H9 (cell line): Measurements from ENCODE around the gene USP37. TPM values are rescaled to one million over a fixed set of nuclear protein-coding genes. Genes with fewer than 3 reads are reported as not detected.

Experiments
- DNase-seq: peaks from one replicate; pipeline ENCODE4 v3.0.0-alpha.2; 2017
- H2AFZ ChIP-seq: one replicate; pipeline ENCODE4 v1.6.1; 2013; ENCODE audit warnings: mild to moderate bottlenecking, low read length, control low read depth, moderate library complexity
- H2AK5ac ChIP-seq: 2 replicates; pipeline ENCODE4 v1.6.1; 2013; ENCODE audit warnings: low read length, control low read depth, mixed read lengths; ENCODE audit not compliant: insufficient read length
- H2BK120ac ChIP-seq: one replicate; pipeline ENCODE4 v1.6.1; 2013; ENCODE audit warnings: low read depth, mild to moderate bottlenecking, low read length, control low read depth, inconsistent platforms; ENCODE audit not compliant: poor library complexity, severe bottlenecking
- H2BK12ac ChIP-seq: 2 replicates; pipeline ENCODE4 v1.6.1; 2013; ENCODE audit warnings: low read length, control low read depth, mixed read lengths, low read depth; ENCODE audit not compliant: insufficient read length
- H2BK15ac ChIP-seq: 2 replicates; pipeline ENCODE4 v1.6.1; 2013; ENCODE audit warnings: low read depth, low read length, control low read depth
- H2BK20ac ChIP-seq: one replicate; pipeline ENCODE4 v1.6.1; 2013; ENCODE audit warnings: low read depth, mild to moderate bottlenecking, low read length, control low read depth, inconsistent platforms; ENCODE audit not compliant: poor library complexity, severe bottlenecking
- H2BK5ac ChIP-seq: 2 replicates; pipeline ENCODE4 v1.6.1; 2013; ENCODE audit warnings: low read length, control low read depth, mixed read lengths; ENCODE audit not compliant: insufficient read length
- H3K14ac ChIP-seq: 2 replicates; pipeline ENCODE4 v1.6.1; 2013; ENCODE audit warnings: low read length, control low read depth; ENCODE audit not compliant: insufficient read depth
- H3K18ac ChIP-seq: 2 replicates; pipeline ENCODE4 v1.6.1; 2013; ENCODE audit warnings: low read depth, mild to moderate bottlenecking, mixed read lengths, low read length, control low read depth; ENCODE audit not compliant: insufficient read length
- H3K23ac ChIP-seq: 2 replicates; pipeline ENCODE4 v1.6.1; 2013; ENCODE audit warnings: low read length, control low read depth, mixed read lengths, low read depth; ENCODE audit not compliant: insufficient read length
- H3K23me2 ChIP-seq: 2 replicates; pipeline ENCODE4 v1.6.1; 2013; ENCODE audit warnings: low read depth, mild to moderate bottlenecking, mixed read lengths, low read length, control low read depth; ENCODE audit not compliant: insufficient read length, poor library complexity, severe bottlenecking
- H3K27ac ChIP-seq: 2 replicates; pipeline ENCODE4 v1.5.1; 2013; ENCODE audit warnings: low read length, control low read depth, mixed read lengths, low read depth; ENCODE audit not compliant: insufficient read length
- H3K27me3 ChIP-seq: 2 replicates; pipeline ENCODE4 v1.6.1; 2013; ENCODE audit warnings: low read length, control low read depth, inconsistent platforms; ENCODE audit not compliant: insufficient read depth
- H3K4ac ChIP-seq: 2 replicates; pipeline ENCODE4 v1.6.1; 2013; ENCODE audit warnings: low read depth, mild to moderate bottlenecking, control low read depth, inconsistent platforms, low read length, moderate library complexity
- H3K4me1 ChIP-seq: 2 replicates; pipeline ENCODE4 v1.6.1; 2013; ENCODE audit warnings: low read length, control low read depth, inconsistent platforms; ENCODE audit not compliant: insufficient read depth
- H3K4me2 ChIP-seq: 2 replicates; pipeline ENCODE4 v1.6.1; 2013; ENCODE audit warnings: low read length, control low read depth, mixed read lengths; ENCODE audit not compliant: insufficient read length, insufficient read depth
- H3K56ac ChIP-seq: 2 replicates; pipeline ENCODE4 v1.6.1; 2013; ENCODE audit warnings: low read depth, mild to moderate bottlenecking, mixed read lengths, low read length, control low read depth; ENCODE audit not compliant: insufficient read length
- H3K79me1 ChIP-seq: 2 replicates; pipeline ENCODE4 v1.6.1; 2013; ENCODE audit warnings: low read depth, mild to moderate bottlenecking, moderate library complexity, low read length, control low read depth, inconsistent platforms; ENCODE audit not compliant: insufficient read depth, poor library complexity, severe bottlenecking
- H3K79me2 ChIP-seq: 2 replicates; pipeline ENCODE4 v1.6.1; 2013; ENCODE audit warnings: low read length, control low read depth, inconsistent platforms; ENCODE audit not compliant: insufficient read depth
- H3K9ac ChIP-seq: 2 replicates; pipeline ENCODE4 v1.6.1; 2013; ENCODE audit warnings: low read length, control low read depth, mixed read lengths; ENCODE audit not compliant: insufficient read length; ENCODE audit errors: extremely low read depth
- H3K9me3 ChIP-seq: one replicate; pipeline ENCODE4 v1.6.1; 2013; ENCODE audit warnings: low read depth, low read length, inconsistent platforms; ENCODE audit not compliant: control insufficient read depth
- H3T11ph ChIP-seq: one replicate; pipeline ENCODE4 v1.6.1; 2013; ENCODE audit warnings: mild to moderate bottlenecking, low read length, control low read depth, inconsistent platforms
- H4K20me1 ChIP-seq: one replicate; pipeline ENCODE4 v1.6.1; 2013; ENCODE audit not compliant: control insufficient read depth, insufficient read length, insufficient read depth
- H4K5ac ChIP-seq: 2 replicates; pipeline ENCODE4 v1.6.1; 2013; ENCODE audit warnings: low read depth, mild to moderate bottlenecking, mixed read lengths, low read length, control low read depth; ENCODE audit not compliant: insufficient read length
- H4K8ac ChIP-seq: replicated peaks from 2 replicates; pipeline ENCODE4 v1.6.1; 2013; ENCODE audit warnings: low read length, control low read depth, mixed read lengths, low read depth; ENCODE audit not compliant: insufficient read length
- H4K91ac ChIP-seq: 2 replicates; pipeline ENCODE4 v1.6.1; 2013; ENCODE audit warnings: low read depth, mild to moderate bottlenecking, moderate library complexity, mixed read lengths, low read length, control low read depth; ENCODE audit not compliant: insufficient read length
- H3K27ac Mint-ChIP-seq, 3 experiments: 2 replicates in 2 of 3; 3 replicates in 1 of 3; pipeline ENCODE4 v1.8.0; 2020 to 2021; ENCODE audit warnings: mixed read lengths in 3 of 3, mild to moderate bottlenecking in 1 of 3, moderate library complexity in 1 of 3
- H3K27me3 Mint-ChIP-seq: 2 replicates; pipeline ENCODE4 v1.8.0; 2021; ENCODE audit warnings: low read depth, mild to moderate bottlenecking, moderate library complexity, mixed read lengths
- H3K36me3 Mint-ChIP-seq, 3 experiments: 2 replicates in 2 of 3; 3 replicates in 1 of 3; pipeline ENCODE4 v1.8.0; 2020 to 2021; ENCODE audit warnings: low read depth in 3 of 3, mixed read lengths in 3 of 3; ENCODE audit not compliant: insufficient read depth in 1 of 3
- H3K4me1 Mint-ChIP-seq, 2 experiments: 2 replicates each; pipeline ENCODE4 v1.8.0; 2020; ENCODE audit warnings: mixed read lengths in 2 of 2
- H3K4me3 Mint-ChIP-seq, 2 experiments: 2 replicates in 1 of 2; 3 replicates in 1 of 2; pipeline ENCODE4 v1.8.0; 2020 to 2021; ENCODE audit warnings: mild to moderate bottlenecking in 2 of 2, mixed read lengths in 2 of 2, moderate library complexity in 1 of 2
- H3K9me3 Mint-ChIP-seq, 2 experiments: 2 replicates in 1 of 2; 3 replicates in 1 of 2; pipeline ENCODE4 v1.8.0; 2020; ENCODE audit warnings: mild to moderate bottlenecking in 2 of 2, mixed read lengths in 2 of 2, moderate library complexity in 1 of 2
- WGBS: extraction: QIAGEN DNeasy Blood & Tissue Kit; methylation state at CpG from one replicate; pipeline ENCODE4 v1.1.7; 2013; ENCODE audit warnings: missing lambda C conversion rate, low lambda C conversion rate, mixed read lengths; ENCODE audit not compliant: insufficient read length; ENCODE audit errors: extremely low coverage; 5-methylcytosine and 5-hydroxymethylcytosine counted together
- total RNA-seq: library from RNA; stranded (reverse); gene quantifications from 2 replicates; pipeline ENCODE4 v1.2.1, GENCODE V29; 2021
- TF ChIP-seq, protein P1 (sequence below): fragments of 200-600 bp; sonication (generic); conservative IDR thresholded peaks from 3 replicates; pipeline ENCODE4 v1.8.0; 2021; ENCODE audit warnings: antibody characterized with exemption, mild to moderate bottlenecking

USP37 gene
- total RNA-seq, 1 experiment from 2014 or later: 34.9 TPM

DNA sequence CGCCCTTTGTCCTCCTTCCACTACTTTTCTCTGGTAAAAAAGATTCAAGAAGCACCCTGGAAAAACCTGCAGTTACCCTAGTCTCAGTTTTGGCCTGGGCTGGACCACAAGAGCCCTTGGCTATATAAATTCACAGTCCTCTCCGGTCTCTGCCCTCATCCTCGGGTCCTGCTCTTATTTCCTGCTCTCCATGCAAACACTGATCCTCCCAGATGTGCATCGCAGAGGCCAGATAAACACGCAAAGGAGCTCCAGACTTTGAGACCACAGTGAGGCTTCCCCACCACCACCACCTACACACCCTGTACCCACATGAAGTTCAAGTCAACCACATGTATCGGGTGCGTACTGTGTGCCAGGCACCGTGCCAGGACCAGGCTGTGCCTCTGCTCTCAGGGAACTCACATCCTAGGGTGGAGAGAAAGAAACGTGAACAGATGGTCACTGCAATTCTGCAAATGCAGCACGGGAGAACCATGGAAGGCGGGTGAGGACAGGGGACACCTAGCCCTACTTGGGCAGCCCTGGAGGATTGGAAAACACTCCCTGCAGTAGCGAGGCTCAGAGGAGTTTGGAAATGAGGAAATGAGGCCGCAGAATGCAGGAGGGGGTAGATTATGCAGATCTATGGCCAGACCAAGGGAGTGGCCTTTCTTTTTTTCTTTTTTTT lies 161.1 kb downstream of the USP37 start:
- Histone ChIP-seq H3K14ac (peak overlapping the region; percentile 51), H3K9me3 (no peaks in the 10 kb centered on the region), H3K18ac (peak overlapping the region; percentile 45), H3K4ac (no peak overlapping the region; the same call in 1 of the 2 replicates), H4K8ac (peak overlapping the region; percentile 13), H3K79me1 (no peaks in the 10 kb centered on the region), H2BK20ac (no peak overlapping the region), H2AK5ac (no peak overlapping the region), H3T11ph (no peak overlapping the region), H3K27ac (no peak overlapping the region), H2BK5ac (no peak overlapping the region), H2BK15ac (0 out of 2 replicates have a peak overlapping the region, but pooled peaks have one; percentile 13), H3K27me3 (no peaks in the 10 kb centered on the region), H3K79me2 (no peaks in the 10 kb centered on the region), H3K56ac (no peak overlapping the region), H2BK12ac (no peak overlapping the region), H3K4me1 (peaks cover 4% of the 10 kb centered on the region; the same call in 1 of the 2 replicates), H3K4me2 (peak overlapping the region; percentile 65), H3K23me2 (peaks cover 15% of the 10 kb centered on the region), H4K5ac (peak overlapping the region; percentile 21), H3K9ac (peak overlapping the region; percentile 56), H2BK120ac (no peak overlapping the region), H4K20me1 (no peaks in the 10 kb centered on the region), H3K23ac (no peak overlapping the region), H2AFZ (peak overlapping the region; percentile 58), H4K91ac (peak overlapping the region; percentile 11)
- H3K36me3 Mint-ChIP-seq: peaks cover 4 to 25% (median 22%) of the 10 kb centered on the region in 3 experiments; a peak in 6 of 7 replicates
- no peaks in the 10 kb centered on the region for H3K27me3 Mint-ChIP-seq
- TF ChIP-seq, protein P1, sequence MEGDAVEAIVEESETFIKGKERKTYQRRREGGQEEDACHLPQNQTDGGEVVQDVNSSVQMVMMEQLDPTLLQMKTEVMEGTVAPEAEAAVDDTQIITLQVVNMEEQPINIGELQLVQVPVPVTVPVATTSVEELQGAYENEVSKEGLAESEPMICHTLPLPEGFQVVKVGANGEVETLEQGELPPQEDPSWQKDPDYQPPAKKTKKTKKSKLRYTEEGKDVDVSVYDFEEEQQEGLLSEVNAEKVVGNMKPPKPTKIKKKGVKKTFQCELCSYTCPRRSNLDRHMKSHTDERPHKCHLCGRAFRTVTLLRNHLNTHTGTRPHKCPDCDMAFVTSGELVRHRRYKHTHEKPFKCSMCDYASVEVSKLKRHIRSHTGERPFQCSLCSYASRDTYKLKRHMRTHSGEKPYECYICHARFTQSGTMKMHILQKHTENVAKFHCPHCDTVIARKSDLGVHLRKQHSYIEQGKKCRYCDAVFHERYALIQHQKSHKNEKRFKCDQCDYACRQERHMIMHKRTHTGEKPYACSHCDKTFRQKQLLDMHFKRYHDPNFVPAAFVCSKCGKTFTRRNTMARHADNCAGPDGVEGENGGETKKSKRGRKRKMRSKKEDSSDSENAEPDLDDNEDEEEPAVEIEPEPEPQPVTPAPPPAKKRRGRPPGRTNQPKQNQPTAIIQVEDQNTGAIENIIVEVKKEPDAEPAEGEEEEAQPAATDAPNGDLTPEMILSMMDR: no peak
- peaks cover 19 to 26% of the 10 kb centered on the region in 2 experiments for H3K4me1 Mint-ChIP-seq
- no peaks in the 10 kb centered on the region for H3K9me3 Mint-ChIP-seq
- peak; percentile 51 for DNase-seq
- H3K27ac Mint-ChIP-seq: peak overlapping the region; percentile 84 to 96 (median 89)
- WGBS: no CpG with 5 or more reads among the region's 13 CpGs
- peak overlapping the region; percentile 70 to 80 for H3K4me3 Mint-ChIP-seq
